GM20000 (cell line): ENCODE results near the gene ARL4A.

Experiments used
- DNase-seq: peaks from one replicate; pipeline ENCODE4 v3.0.0; 2012; ENCODE audit warnings: low spot score
- CTCF ChIP-seq: IDR thresholded peaks from 2 replicates; pipeline ENCODE4 v1.5.1; 2012; ENCODE audit warnings: mild to moderate bottlenecking, control low read depth; ENCODE audit errors: extremely low read depth, missing control alignments

The ARL4A gene

DNA sequence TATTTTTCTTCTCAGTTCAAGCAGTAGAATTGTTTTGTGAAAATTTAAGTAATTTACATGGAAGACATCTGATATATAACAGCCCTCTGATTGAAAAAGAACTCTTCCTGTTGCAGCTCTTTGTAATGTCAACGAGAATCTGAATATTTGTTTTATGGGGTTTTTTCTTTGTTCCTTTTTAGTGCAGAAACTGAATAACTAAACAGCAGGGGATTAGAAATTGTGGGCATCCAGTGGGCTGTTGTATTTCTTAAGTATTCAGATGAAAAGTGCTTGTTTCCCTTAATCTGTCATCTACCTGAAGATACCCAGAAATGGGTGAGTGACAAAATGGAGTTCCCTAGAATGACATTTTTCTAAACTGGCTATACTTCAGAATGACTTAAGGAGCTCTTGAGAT, 7.4 kb downstream of the ARL4A start:
- no peak for DNase-seq

DNA sequence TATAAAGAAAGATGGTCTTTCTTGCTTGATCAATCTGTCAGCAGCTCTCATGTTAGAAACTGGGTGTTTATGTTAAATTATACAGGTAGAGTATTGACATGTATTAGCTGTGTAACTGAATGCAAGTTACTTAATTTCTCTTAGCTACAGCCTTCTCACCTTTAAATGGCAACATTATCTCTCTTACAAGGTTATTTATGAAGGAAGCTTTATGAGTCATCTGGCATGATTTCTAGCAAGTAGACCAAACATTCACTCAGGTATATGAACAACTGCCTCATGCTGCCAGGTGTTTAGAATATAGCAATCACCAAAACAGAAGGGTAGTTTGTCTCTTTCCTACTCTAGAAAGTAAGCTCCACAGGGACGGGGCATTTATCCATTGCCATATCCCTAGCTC, 8.5 kb downstream of the ARL4A start:
- DNase-seq = no peak
- TF ChIP-seq CTCF = no peak

More for the DNA sequence above, 7.4 kb downstream of the ARL4A start:
- TF ChIP-seq CTCF = no peak

DNA sequence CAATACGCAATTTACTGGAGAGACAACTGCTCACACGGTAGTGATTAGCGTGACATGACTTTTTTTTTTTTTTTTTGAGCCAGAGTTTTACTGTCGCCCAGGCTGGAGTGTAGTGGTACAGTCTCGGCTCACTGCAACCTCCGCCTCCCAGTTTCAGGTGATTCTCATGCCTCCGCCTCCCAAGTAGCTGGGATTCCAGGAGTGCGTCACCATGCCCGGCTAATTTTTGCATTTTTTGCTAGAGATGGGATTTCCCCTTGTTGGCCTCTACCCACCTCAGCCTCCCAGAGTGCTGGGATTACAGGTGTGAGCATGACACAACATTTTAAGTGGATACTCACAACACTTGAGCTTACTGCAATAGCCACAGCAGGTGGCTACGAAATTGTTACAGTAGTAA, 11.9 kb downstream of the ARL4A start:
- TF ChIP-seq CTCF = no peak
- no peak for DNase-seq

DNA sequence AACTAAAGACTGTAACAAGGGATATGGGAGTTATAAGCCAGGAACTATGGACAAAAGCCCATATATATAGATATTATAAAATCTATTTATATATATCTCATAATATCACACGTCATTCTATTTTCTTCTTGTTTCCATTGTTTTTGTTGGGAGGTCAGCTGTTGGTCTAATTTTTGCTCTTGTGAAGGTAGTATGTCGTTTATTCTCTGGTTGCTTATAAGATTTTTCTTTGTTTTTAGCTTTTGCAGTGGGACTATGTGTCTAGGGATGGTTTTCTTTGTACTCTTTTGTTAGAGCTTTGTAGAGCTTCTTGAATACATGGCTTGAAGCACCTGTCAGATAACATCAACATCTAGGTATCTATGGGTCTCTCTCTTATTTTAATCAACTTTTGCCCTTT, 14.0 kb downstream of the ARL4A start:
- DNase-seq = no peak
- no peak for TF ChIP-seq CTCF

- TF ChIP-seq CTCF = no peak
- no peak for DNase-seq
Observed at GRCh38 chr7:12703881-12704280, 16.4 kb downstream of the ARL4A start.

- no peak for DNase-seq
Observed at GRCh38 chr7:12705878-12706277, 18.4 kb downstream of the ARL4A start.

DNA sequence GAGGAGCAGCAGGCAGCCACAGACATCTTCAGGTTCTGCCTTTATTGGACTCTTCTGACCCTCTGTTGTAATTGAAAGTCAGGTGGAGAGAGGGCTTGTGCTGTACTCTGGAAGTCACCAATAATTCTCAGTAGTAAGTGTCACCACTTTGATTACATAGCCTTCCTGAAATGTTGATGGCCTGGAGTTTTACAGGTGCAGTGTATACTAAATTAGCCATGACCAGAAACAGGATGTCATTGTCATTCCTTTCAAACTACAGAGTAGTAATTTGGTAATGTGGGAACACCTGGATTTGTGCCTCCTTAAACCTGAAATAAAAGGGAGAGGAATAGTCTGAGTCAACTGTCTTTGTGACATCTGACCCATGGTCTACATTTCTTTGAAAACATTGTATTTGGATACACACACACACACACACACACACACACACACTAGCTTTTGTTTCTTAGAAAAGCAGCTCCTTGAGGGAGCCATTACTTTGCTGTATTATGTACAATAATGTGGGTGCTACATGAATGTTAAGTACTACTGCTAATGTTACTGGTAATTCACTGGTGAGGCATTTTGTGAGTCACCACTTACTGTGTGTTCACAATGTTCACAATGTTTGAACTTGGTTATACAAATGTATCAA, 19.6 kb downstream of the ARL4A start:
- no peak for TF ChIP-seq CTCF
- DNase-seq = no peak

More at GRCh38 chr7:12705878-12706277, 18.4 kb downstream of the ARL4A start:
- TF ChIP-seq CTCF = no peak
